Measurements from ENCODE around the gene OR51A2. TPM values are rescaled to one million over a fixed set of nuclear protein-coding genes. Genes with fewer than 3 reads are reported as not detected.

Gene OR51A2
- total RNA-seq, 1 donor from 2014 or later: not detected

DNA sequence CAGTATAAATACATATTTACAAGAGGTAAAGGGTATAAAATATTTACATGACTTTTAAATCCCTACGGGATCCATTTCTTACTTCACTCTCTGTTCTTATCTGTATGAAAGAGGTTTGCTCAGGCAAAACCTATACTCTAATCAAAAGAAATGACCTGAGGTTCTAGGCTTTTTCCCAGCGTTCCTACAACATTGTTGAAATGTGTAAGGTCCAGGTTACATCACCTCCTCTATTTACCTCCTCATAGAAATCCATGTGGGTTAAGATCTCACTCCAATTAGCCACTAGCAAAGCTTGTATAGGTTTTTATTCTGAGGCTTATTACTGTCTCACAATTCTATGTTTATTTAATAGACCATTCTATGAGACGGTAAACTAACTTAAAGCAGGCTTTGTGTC lies 27.2 kb upstream of the OR51A2 start:
- no peaks in the 10 kb centered on the region for H3K4me1 Mint-ChIP-seq
- H3K4me3 Mint-ChIP-seq: no peak overlapping the region
- TF ChIP-seq, protein P1, sequence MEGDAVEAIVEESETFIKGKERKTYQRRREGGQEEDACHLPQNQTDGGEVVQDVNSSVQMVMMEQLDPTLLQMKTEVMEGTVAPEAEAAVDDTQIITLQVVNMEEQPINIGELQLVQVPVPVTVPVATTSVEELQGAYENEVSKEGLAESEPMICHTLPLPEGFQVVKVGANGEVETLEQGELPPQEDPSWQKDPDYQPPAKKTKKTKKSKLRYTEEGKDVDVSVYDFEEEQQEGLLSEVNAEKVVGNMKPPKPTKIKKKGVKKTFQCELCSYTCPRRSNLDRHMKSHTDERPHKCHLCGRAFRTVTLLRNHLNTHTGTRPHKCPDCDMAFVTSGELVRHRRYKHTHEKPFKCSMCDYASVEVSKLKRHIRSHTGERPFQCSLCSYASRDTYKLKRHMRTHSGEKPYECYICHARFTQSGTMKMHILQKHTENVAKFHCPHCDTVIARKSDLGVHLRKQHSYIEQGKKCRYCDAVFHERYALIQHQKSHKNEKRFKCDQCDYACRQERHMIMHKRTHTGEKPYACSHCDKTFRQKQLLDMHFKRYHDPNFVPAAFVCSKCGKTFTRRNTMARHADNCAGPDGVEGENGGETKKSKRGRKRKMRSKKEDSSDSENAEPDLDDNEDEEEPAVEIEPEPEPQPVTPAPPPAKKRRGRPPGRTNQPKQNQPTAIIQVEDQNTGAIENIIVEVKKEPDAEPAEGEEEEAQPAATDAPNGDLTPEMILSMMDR (conservative IDR thresholded peaks at IDR 0.05): no peak
- no peaks in the 10 kb centered on the region for H3K36me3 Mint-ChIP-seq (ENCODE audit: low read depth)
- no peak overlapping the region for H3K27ac Mint-ChIP-seq (ENCODE audit: unreplicated experiment)
- peaks cover 2% of the 10 kb centered on the region for H3K9me3 Mint-ChIP-seq
- no peak for DNase-seq (ENCODE audit: low read depth, low spot score)
- no peaks in the 10 kb centered on the region for H3K27me3 Mint-ChIP-seq (ENCODE audit: low read depth)

DNA sequence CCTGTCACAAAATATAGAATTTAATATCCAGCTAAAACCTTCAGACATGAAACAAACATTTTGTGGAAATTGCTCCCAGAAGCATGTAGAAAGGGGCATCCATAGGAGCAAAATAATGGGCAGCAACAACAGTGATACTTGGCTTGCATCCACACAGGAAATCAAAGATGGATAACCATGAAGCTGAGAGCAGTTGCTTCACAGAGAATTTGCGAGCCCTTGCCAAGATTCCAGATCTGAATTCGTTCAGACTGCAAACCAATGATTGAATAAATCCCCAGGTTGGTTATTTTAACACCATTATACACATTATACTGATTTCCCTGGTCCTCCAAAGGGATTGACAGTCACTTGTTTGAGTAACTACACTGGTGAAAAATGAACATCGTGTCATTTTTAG lies 23.5 kb upstream of the OR51A2 start:
- no peak overlapping the region for H3K4me3 Mint-ChIP-seq
- H3K27ac Mint-ChIP-seq (ENCODE audit: unreplicated experiment): no peak overlapping the region
- H3K27me3 Mint-ChIP-seq (ENCODE audit: low read depth): no peaks in the 10 kb centered on the region
- TF ChIP-seq, protein P1 (conservative IDR thresholded peaks at IDR 0.05): no peak
- H3K9me3 Mint-ChIP-seq: peaks cover 5% of the 10 kb centered on the region
- no peaks in the 10 kb centered on the region for H3K36me3 Mint-ChIP-seq (ENCODE audit: low read depth)
- no peaks in the 10 kb centered on the region for H3K4me1 Mint-ChIP-seq
- no peak for DNase-seq (ENCODE audit: low read depth, low spot score)

DNA sequence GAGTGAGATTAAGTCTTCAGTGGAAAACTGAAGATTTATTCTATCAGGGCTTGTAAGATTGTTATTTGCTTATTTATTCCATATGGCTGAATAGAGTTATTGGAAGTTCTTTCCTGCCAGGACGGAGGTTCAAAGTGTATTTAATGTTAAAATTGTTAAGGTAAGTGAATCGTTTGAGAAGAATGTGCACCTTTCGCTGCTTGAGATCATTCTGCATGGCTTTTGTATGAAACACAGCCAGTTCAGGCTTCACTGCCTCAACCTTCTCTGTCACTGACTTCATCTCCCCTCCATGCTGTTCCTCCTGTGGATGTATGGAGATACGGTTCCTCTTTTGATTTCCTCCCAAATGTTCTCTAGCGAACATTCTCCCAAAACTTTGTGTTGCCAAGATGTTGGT lies 19.9 kb upstream of the OR51A2 start:
- Mint-ChIP-seq H3K4me1 (no peaks in the 10 kb centered on the region), H3K27me3 (ENCODE audit: low read depth) (no peaks in the 10 kb centered on the region), H3K4me3 (no peak overlapping the region), H3K36me3 (ENCODE audit: low read depth) (no peaks in the 10 kb centered on the region), H3K27ac (ENCODE audit: unreplicated experiment) (no peak overlapping the region), H3K9me3 (peaks cover 5% of the 10 kb centered on the region)
- no peak for DNase-seq (ENCODE audit: low read depth, low spot score)
- TF ChIP-seq, protein P1 (conservative IDR thresholded peaks at IDR 0.05): no peak

- TF ChIP-seq, protein P1 (conservative IDR thresholded peaks at IDR 0.05): no peak
- no peak overlapping the region for H3K27ac Mint-ChIP-seq (ENCODE audit: unreplicated experiment)
- no peaks in the 10 kb centered on the region for H3K4me1 Mint-ChIP-seq
- no peak for DNase-seq (ENCODE audit: low read depth, low spot score)
- no peaks in the 10 kb centered on the region for H3K36me3 Mint-ChIP-seq (ENCODE audit: low read depth)
- H3K4me3 Mint-ChIP-seq: no peak overlapping the region
- H3K27me3 Mint-ChIP-seq (ENCODE audit: low read depth): peaks cover 4% of the 10 kb centered on the region
- H3K9me3 Mint-ChIP-seq: peaks cover 4% of the 10 kb centered on the region
Measured at GRCh38 chr11:4962816-4963215, 7.3 kb upstream of the OR51A2 start.

GRCh38 chr11:4960877-4961276 lies 5.4 kb upstream of the OR51A2 start:
- no peak for DNase-seq (ENCODE audit: low read depth, low spot score)
- Mint-ChIP-seq H3K27ac (ENCODE audit: unreplicated experiment) (no peak overlapping the region), H3K27me3 (ENCODE audit: low read depth) (peaks cover 10% of the 10 kb centered on the region), H3K36me3 (ENCODE audit: low read depth) (no peaks in the 10 kb centered on the region), H3K4me3 (no peak overlapping the region), H3K9me3 (peaks cover 4% of the 10 kb centered on the region), H3K4me1 (no peaks in the 10 kb centered on the region)
- TF ChIP-seq, protein P1 (conservative IDR thresholded peaks at IDR 0.05): no peak

DNA sequence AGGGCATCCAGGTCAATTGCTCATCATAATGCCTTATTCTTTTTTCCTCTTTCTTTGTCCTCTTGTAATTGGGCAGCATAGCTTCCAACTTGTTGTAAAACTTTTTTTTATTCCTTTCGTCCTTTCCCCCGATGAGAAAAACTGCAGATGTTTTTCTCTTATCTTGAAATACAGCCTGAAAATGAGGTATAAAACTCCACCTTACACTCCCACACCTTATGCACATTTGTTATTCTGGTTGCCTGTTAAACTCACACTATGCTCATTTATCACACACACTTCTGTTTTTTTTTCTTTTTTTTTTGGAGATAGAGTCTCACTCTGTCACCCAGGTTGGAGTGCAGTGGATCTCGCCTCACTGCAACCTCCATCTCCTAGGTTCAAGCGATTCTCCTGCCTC lies 1.9 kb upstream of the OR51A2 start:
- Mint-ChIP-seq H3K4me3 (no peak overlapping the region), H3K9me3 (no peaks in the 10 kb centered on the region), H3K27ac (ENCODE audit: unreplicated experiment) (no peak overlapping the region), H3K27me3 (ENCODE audit: low read depth) (peaks cover 18% of the 10 kb centered on the region), H3K36me3 (ENCODE audit: low read depth) (no peaks in the 10 kb centered on the region), H3K4me1 (no peaks in the 10 kb centered on the region)
- DNase-seq (ENCODE audit: low read depth, low spot score): no peak
- TF ChIP-seq, protein P1 (conservative IDR thresholded peaks at IDR 0.05): no peak
